Heart left ventricle (tissue), 16 donors: ENCODE measurements around the gene NEDD4L. TPM values are rescaled to one million over a fixed set of nuclear protein-coding genes. Genes with fewer than 3 reads are reported as not detected.
"Not testable (repeated sequence)": the region's sequence is repeated elsewhere in the genome, so short reads cannot be mapped to it uniquely, and the experiment has no call there.

Source experiments
- ATAC-seq, 4 donors: fragments of 200-7000 bp; cut with Tn5 transposase; one replicate each; pipeline ENCODE4 v1.9.1; 2020 to 2022; ENCODE audit warnings: moderate library complexity in 4 of 4, mild to moderate bottlenecking in 3 of 4, moderate number of reproducible peaks in 1 of 4
- DNase-seq, 5 donors: peaks; one replicate each; pipeline ENCODE4 v3.0.0-alpha.2; 2020
- H3K27ac ChIP-seq, 12 donors: fragments of 200-600 bp; sonication (generic) in 4 of 12; one replicate each; pipeline versions ENCODE4 v1.5.0 to v1.8.0; 2016 to 2022; ENCODE audit warnings: mild to moderate bottlenecking in 2 of 12
- H3K27me3 ChIP-seq, 9 donors: fragments of 200-600 bp; sonication (generic) in 2 of 9; one replicate each; pipeline versions ENCODE4 v1.5.1 to v1.8.0; 2016 to 2022; ENCODE audit warnings: mild to moderate bottlenecking in 3 of 9
- H3K36me3 ChIP-seq, 9 donors: fragments of 200-600 bp; sonication (generic) in 2 of 9; one replicate each; pipeline versions ENCODE4 v1.5.0 to v1.8.0; 2018 to 2022; ENCODE audit warnings: mild to moderate bottlenecking in 2 of 9
- H3K4me1 ChIP-seq, 12 donors: fragments of 200-600 bp; sonication (generic) in 4 of 12; one replicate each; pipeline versions ENCODE4 v1.5.0 to v1.8.0; 2016 to 2022; ENCODE audit warnings: mild to moderate bottlenecking in 3 of 12
- H3K4me3 ChIP-seq, 12 donors: fragments of 200-600 bp; sonication (generic) in 4 of 12; one replicate each; pipeline versions ENCODE4 v1.5.0 to v1.8.0; 2017 to 2022; ENCODE audit warnings: mild to moderate bottlenecking in 9 of 12, moderate library complexity in 4 of 12
- H3K9me3 ChIP-seq, 12 donors: fragments of 200-600 bp; sonication (generic) in 4 of 12; one replicate each; pipeline versions ENCODE4 v1.5.0 to v1.8.0; 2016 to 2022; ENCODE audit warnings: mild to moderate bottlenecking in 1 of 12
- POLR2A ChIP-seq, 2 donors: fragments of 450-650 bp; IDR thresholded peaks; one replicate each; pipeline ENCODE4 v1.6.1; 2017; ENCODE audit warnings: antibody characterized with exemption in 2 of 2, mild to moderate bottlenecking in 2 of 2, moderate library complexity in 2 of 2
- WGBS, 4 donors: extraction: QIAGEN DNeasy Blood & Tissue Kit in 2 of 4; methylation state at CpG; one replicate each; pipeline versions ENCODE4 v1.1.5 to v1.1.7; 2013 to 2018; 5-methylcytosine and 5-hydroxymethylcytosine counted together
- intact Hi-C, 10 donors: fragments of 100-400 bp; cut with DNase I; formaldehyde crosslinking; loops; one replicate each; pipeline versions ENCODE4 v1.11.1 to v1.14.2; 2022
- polyA plus RNA-seq, 2 donors: library from polyadenylated mRNA; stranded (reverse); fragments of 200-250 nt; gene quantifications; one replicate each; pipeline ENCODE4 v1.2.3, GENCODE V29; 2013
- total RNA-seq, 9 donors: library from RNA; depleted of rRNA in 2 of 9; stranded (reverse); fragments of >200 nt in 2 of 9; fragmentation: NEBNext Ultra II Directional in 3 of 9; extraction: Animal tissue kit (Norgen Biotek cat#: 25700) in 3 of 9; gene quantifications; one replicate each; pipeline versions ENCODE4 v1.1.0 to v1.2.4, GENCODE V29; 2016 to 2023
- TF ChIP-seq, protein P1 (sequence below), 12 donors: fragments of 200-600 bp; sonication (generic) in 4 of 12; IDR thresholded peaks; one replicate each; pipeline versions ENCODE4 v1.5.0 to v1.8.0; 2018 to 2022; ENCODE audit warnings: antibody characterized with exemption in 12 of 12, mild to moderate bottlenecking in 5 of 12
- donor health status: ischemic (EF 13 %, LVEDD 7.1; RV severe dilation, severe dysfunction).
- donor health status: healthy with polysubstance abuse.
- donor health status: DM: no; HTN: yes; CAD: no.
- donor health status: DM: no; HTN: no; CAD: no.
- donor health status: ischemic (EF 25% LVEDD 6.9; RV normal size, moderate dysfunction).
- donor health status: ischemic (EF 25% LVEDD 5.7; RV mildly dilated, moderate dysfunction).
- donor health status: healthy.
- donor health status: DM: yes; HTN: yes; CAD: no.
- donor health status: ischemic (EF 35%, LVEDD 5.7; RV mildly dilated, moderate dysfunction).
- donor health status: nonischemic (EF 11% LVEDD 7.7; RV severe dilation, severe dysfunction).
- donor health status: DM: yes; HTN: yes; CAD: no.
- donor health status: PGD.
- donor health status: ischemic (EF 29% LVEDD 5.4; RV normal size, mild dysfunction).
- donor health status: nonischemic (EF 23%, LVEDD 6.1; RV moderate dilation, normal function).

Gene NEDD4L
- total and polyA plus RNA-seq, 11 donors = 14.7 to 64.1 (median 51.7) TPM

DNA sequence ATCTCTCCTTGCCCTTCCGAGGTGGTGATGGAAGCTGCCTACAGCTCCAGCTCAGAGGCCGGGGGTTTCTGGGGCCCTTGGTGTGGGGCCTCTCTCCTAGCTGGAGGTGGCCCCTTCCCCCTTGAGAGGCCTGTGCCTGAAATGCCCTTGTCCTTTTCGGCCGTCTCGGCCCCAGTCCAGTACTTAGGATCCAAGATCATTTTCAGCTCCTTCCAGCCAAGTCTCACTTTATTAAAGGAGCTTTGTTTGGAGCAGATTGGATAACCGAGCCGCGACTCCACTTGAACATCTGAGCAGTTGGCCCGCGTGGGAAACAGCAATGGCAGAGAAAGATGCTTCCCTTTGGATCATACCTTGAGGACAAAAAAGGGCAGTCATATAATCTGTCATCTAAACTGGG, 125.0 kb downstream of the NEDD4L start:
- no peak for DNase-seq
- WGBS, 4 donors = 83 to 96% (median 87%) methylated on average over 10 of the region's 10 CpGs

GRCh38 chr18:58169472-58169871, 125.4 kb downstream of the NEDD4L start:
- H3K4me1 ChIP-seq = no peaks in the 10 kb centered on the region
- no peaks in the 10 kb centered on the region for H3K27me3 ChIP-seq
- no peaks in the 10 kb centered on the region for H3K9me3 ChIP-seq
- H3K4me3 ChIP-seq = no peak overlapping the region
- H3K27ac ChIP-seq = no peak overlapping the region
- no peaks in the 10 kb centered on the region for H3K36me3 ChIP-seq
- intact Hi-C loops = no loop called here
- WGBS, 4 donors = 88 to 96% (median 94%) methylated on average over 6 of the region's 6 CpGs
- ATAC-seq = no peak
- TF ChIP-seq POLR2A (IDR thresholded peaks at IDR 0.05) = no peak
- TF ChIP-seq, protein P1, sequence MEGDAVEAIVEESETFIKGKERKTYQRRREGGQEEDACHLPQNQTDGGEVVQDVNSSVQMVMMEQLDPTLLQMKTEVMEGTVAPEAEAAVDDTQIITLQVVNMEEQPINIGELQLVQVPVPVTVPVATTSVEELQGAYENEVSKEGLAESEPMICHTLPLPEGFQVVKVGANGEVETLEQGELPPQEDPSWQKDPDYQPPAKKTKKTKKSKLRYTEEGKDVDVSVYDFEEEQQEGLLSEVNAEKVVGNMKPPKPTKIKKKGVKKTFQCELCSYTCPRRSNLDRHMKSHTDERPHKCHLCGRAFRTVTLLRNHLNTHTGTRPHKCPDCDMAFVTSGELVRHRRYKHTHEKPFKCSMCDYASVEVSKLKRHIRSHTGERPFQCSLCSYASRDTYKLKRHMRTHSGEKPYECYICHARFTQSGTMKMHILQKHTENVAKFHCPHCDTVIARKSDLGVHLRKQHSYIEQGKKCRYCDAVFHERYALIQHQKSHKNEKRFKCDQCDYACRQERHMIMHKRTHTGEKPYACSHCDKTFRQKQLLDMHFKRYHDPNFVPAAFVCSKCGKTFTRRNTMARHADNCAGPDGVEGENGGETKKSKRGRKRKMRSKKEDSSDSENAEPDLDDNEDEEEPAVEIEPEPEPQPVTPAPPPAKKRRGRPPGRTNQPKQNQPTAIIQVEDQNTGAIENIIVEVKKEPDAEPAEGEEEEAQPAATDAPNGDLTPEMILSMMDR (IDR thresholded peaks at IDR 0.05) = no peak
- no peak for DNase-seq

More for the DNA sequence above, 125.0 kb downstream of the NEDD4L start:
- no peak for ATAC-seq
- Histone ChIP-seq H3K4me3 (no peak overlapping the region), H3K27me3 (no peaks in the 10 kb centered on the region), H3K4me1 (no peaks in the 10 kb centered on the region), H3K27ac (no peak overlapping the region), H3K36me3 (no peaks in the 10 kb centered on the region), H3K9me3 (no peaks in the 10 kb centered on the region)
- no peak for TF ChIP-seq POLR2A (IDR thresholded peaks at IDR 0.05)
- TF ChIP-seq, protein P1 (IDR thresholded peaks at IDR 0.05) = no peak
- intact Hi-C loops = no loop called here

DNA sequence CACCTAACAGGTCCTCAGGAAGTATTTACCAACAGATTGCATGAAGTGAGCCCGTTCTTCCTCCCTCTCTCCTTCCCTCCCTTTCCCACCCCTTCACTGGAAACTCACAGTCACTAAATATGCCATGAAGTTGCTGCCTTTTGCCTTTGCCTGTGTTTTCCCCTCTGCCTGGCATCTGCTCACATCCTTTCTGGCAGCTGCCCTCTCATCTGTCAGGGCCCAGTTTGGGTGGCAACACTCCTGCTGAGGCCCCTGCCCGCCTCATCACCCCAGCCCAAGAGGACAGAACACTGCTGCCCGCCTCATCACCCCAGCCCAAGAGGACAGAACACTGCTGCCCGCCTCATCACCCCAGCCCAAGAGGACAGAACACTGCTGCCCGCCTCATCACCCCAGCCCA, 126.0 kb downstream of the NEDD4L start:
- WGBS, 4 donors = 86 to 98% (median 97%) methylated on average over 2 to 4 of the region's 5 CpGs
- H3K36me3 ChIP-seq, H3K4me3 ChIP-seq, H3K27ac ChIP-seq, ATAC-seq, H3K4me1 ChIP-seq, H3K9me3 ChIP-seq, H3K27me3 ChIP-seq, intact Hi-C loops, DNase-seq: not testable (repeated sequence)

GRCh38 chr18:58172031-58172430, 128.0 kb downstream of the NEDD4L start:
- TF ChIP-seq, protein P1 (IDR thresholded peaks at IDR 0.05) = no peak
- TF ChIP-seq POLR2A (IDR thresholded peaks at IDR 0.05) = no peak
- no peaks in the 10 kb centered on the region for H3K36me3 ChIP-seq
- ATAC-seq (no peak), DNase-seq (no peak)
- no peaks in the 10 kb centered on the region for H3K27me3 ChIP-seq
- no peaks in the 10 kb centered on the region for H3K9me3 ChIP-seq
- no peak overlapping the region for H3K27ac ChIP-seq
- 96 to 98% (median 97%) methylated on average over 6 of the region's 6 CpGs for WGBS, 4 donors
- no peak overlapping the region for H3K4me3 ChIP-seq
- H3K4me1 ChIP-seq = peaks cover 0 to under 1% (median 0%) of the 10 kb centered on the region in 12 donors
- intact Hi-C loops = no loop called here

DNA sequence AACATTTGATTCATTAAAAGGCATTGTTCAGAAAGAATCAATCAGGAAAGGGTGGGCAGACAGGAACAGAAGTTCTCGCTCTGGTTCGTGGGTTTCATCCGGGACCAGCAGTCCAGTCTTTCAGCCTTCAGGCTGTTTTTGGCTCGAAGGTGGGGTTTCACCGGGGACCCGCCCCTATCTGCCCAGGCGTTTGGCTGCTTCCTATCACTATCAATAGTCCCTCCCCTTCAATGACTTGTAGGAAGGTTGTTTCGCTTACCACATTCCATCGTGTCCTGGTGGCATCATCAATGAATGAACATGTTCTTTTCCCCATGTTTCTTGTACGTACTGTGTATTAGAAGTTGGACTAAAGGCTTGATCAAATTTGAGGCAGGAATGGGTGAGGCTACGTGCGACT, 130.3 kb downstream of the NEDD4L start:
- no peak for DNase-seq
- Histone ChIP-seq H3K27me3 (no peaks in the 10 kb centered on the region), H3K4me3 (no peak overlapping the region), H3K27ac (no peak overlapping the region), H3K4me1 (peaks cover 0 to 8% (median 0%) of the 10 kb centered on the region in 12 donors), H3K9me3 (no peaks in the 10 kb centered on the region), H3K36me3 (no peaks in the 10 kb centered on the region)
- WGBS, 4 donors = 85 to 90% (median 89%) methylated on average over 12 of the region's 12 CpGs
- TF ChIP-seq, protein P1 (IDR thresholded peaks at IDR 0.05) = no peak
- TF ChIP-seq POLR2A (IDR thresholded peaks at IDR 0.05) = no peak
- intact Hi-C loops = no loop called here
- no peak for ATAC-seq
